Activated T-cell treated with anti-CD3 and anti-CD28 coated beads, Interleukin-2, amount 50 U/mL, for 4 hours (primary cell): ENCODE measurements around the gene WDFY3. TPM values are rescaled to one million over a fixed set of nuclear protein-coding genes. Genes with fewer than 3 reads are reported as not detected.

Experiments
- ATAC-seq, 2 donors: fragments of 200-7000 bp; cut with Tn5 transposase; one replicate each; pipeline ENCODE4 v1.10.0; 2021
- DNase-seq: peaks from one replicate; pipeline ENCODE4 v3.0.0-alpha.2; 2020
- H3K27me3 Mint-ChIP-seq: one replicate; pipeline ENCODE4 v1.8.0; 2021; ENCODE audit warnings: low read depth, mixed read lengths
- H3K36me3 Mint-ChIP-seq: one replicate; pipeline ENCODE4 v1.8.0; 2022; ENCODE audit warnings: mixed read lengths; ENCODE audit not compliant: insufficient read depth
- H3K4me1 Mint-ChIP-seq: one replicate; pipeline ENCODE4 v1.8.0; 2021; ENCODE audit warnings: low read depth, mixed read lengths
- H3K4me3 Mint-ChIP-seq: one replicate; pipeline ENCODE4 v1.8.0; 2021; ENCODE audit warnings: mild to moderate bottlenecking, moderate library complexity, mixed read lengths
- H3K9me3 Mint-ChIP-seq: one replicate; pipeline ENCODE4 v1.8.0; 2021; ENCODE audit warnings: mixed read lengths
- total RNA-seq, 3 donors: library from RNA; stranded (reverse); gene quantifications; one replicate each; pipeline ENCODE4 v1.2.1, GENCODE V29; 2021

Gene WDFY3, protein sequence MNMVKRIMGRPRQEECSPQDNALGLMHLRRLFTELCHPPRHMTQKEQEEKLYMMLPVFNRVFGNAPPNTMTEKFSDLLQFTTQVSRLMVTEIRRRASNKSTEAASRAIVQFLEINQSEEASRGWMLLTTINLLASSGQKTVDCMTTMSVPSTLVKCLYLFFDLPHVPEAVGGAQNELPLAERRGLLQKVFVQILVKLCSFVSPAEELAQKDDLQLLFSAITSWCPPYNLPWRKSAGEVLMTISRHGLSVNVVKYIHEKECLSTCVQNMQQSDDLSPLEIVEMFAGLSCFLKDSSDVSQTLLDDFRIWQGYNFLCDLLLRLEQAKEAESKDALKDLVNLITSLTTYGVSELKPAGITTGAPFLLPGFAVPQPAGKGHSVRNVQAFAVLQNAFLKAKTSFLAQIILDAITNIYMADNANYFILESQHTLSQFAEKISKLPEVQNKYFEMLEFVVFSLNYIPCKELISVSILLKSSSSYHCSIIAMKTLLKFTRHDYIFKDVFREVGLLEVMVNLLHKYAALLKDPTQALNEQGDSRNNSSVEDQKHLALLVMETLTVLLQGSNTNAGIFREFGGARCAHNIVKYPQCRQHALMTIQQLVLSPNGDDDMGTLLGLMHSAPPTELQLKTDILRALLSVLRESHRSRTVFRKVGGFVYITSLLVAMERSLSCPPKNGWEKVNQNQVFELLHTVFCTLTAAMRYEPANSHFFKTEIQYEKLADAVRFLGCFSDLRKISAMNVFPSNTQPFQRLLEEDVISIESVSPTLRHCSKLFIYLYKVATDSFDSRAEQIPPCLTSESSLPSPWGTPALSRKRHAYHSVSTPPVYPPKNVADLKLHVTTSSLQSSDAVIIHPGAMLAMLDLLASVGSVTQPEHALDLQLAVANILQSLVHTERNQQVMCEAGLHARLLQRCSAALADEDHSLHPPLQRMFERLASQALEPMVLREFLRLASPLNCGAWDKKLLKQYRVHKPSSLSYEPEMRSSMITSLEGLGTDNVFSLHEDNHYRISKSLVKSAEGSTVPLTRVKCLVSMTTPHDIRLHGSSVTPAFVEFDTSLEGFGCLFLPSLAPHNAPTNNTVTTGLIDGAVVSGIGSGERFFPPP (N-terminal part only)
- total RNA-seq, result under 1 TPM; 0.30 to 0.74 (median 0.30) TPM

DNA sequence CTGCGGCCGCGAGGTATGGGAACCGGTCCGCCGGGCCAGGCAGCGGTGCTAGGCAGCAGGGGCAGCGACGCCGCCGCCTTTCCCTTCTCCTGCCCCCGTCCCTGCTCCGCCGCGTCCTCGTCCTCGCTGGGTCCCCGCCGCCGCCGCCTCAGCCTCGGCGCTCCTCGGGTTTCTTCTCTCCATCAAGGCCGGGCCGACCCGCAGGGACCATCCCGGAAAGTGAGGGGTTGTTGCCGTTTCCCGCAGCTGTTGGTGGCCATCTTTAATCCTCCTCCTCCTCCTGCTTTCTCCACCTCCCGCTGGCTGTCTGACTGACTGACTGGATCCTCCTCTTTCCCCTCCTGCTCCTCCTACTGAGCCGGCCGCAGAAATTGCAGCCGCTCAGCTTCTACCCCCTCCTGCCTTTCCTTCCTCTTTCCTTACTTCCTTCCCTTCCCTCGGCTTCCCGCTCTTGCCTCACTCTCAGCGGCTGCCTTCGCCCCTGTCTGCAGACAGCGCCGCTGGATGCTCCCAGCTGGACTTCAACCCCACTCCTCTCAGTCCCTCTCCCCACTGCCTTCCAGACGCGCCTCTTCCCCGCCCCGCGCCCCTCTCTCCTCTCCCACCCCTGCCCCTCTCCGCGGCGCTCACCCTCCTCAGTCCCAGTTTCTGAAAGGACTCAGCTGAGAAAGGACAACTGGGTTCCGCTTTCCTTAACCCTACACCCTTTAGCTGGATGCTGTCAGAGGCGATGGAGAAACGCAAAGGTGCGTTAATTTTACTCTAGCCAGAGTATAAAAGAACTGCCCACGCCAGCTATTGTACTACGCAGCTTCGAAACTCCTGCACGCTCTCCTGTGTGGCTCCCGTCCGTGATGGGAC is at the start of gene WDFY3:
Gene WDFY3, minus strand, starts transcription at position 309 of the 861 bp plus-strand sequence. CDS start 106,099 bp downstream, outside the sequence.
- Mint-ChIP-seq H3K27me3 (peaks cover 38% of the 10 kb centered on the region), H3K36me3 (peaks cover 1% of the 10 kb centered on the region), H3K4me1 (peaks cover 10% of the 10 kb centered on the region), H3K4me3 (peak within 1 kb of the TSS; percentile 75), H3K9me3 (no peaks in the 10 kb centered on the region)
- DNase-seq, result no peak
- peak; percentile 35 to 64 for ATAC-seq

DNA sequence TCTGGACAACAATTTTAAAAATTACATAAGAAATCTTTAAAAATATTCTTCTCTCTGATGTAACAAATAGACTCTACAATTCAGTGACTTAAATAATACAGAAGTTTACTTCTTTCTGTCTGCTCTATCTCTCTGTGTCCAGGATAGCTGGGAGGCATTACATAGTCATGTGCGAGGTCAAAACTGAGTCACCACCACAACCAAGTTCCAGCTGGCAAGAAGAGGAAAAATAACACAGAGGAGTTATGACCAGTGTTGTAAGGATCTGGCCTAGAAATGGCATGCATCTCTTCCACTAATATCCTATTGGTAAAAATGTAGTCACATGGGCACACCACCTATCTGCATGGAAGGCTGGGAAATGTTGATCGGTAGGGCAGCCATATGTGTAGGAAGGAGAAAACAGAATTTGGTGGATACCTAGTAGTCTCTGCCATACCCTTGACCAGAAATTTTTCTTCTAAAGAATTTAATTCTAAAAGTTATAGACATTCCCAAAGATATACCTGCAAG is 39.4 kb upstream of the WDFY3 start:
- no peak overlapping the region for H3K4me3 Mint-ChIP-seq
- no peaks in the 10 kb centered on the region for H3K27me3 Mint-ChIP-seq
- H3K36me3 Mint-ChIP-seq, result no peaks in the 10 kb centered on the region
- no peaks in the 10 kb centered on the region for H3K9me3 Mint-ChIP-seq
- ATAC-seq (no peak), DNase-seq (no peak)
- no peaks in the 10 kb centered on the region for H3K4me1 Mint-ChIP-seq

DNA sequence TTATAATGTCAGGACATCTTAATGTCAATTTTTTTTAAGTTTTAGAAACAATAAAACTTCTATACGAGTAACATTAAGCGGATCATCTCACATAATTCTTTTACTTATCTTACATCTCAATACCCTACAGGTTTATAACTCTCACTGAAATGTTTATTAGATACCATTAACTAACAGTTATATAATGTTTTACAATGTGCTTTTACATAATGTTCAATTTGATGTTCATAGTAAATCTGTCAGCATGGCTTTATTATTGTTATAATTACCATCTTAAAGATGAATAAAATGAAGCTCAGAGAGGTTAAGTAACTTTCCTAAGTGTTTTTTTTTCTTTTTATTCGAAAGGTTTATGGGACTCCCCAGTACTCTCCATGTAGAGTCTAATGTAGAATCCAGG is 33.9 kb upstream of the WDFY3 start:
- no peaks in the 10 kb centered on the region for H3K36me3 Mint-ChIP-seq
- peaks cover 2% of the 10 kb centered on the region for H3K9me3 Mint-ChIP-seq
- no peaks in the 10 kb centered on the region for H3K4me1 Mint-ChIP-seq
- ATAC-seq (no peak), DNase-seq (no peak)
- no peak overlapping the region for H3K4me3 Mint-ChIP-seq
- H3K27me3 Mint-ChIP-seq, result no peaks in the 10 kb centered on the region

DNA sequence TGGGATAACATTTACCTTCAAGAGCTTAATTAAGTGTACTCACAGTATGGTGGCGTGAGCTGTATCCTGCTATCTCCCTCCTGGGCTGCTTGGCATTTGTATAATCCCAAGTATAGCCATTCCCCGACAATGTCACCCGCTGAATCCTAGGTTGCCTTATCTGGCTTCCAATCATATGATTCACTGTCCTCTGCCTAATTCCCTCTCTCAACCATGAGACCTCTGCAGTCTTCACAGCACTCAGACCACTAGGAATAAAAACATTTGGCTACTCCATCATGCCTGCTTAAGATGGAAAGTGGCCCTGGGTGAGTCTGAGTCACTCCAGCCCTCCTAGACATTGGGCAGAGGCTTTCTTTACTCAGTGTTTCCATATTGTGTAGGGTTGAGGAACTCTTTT is 28.9 kb upstream of the WDFY3 start:
- Mint-ChIP-seq H3K9me3 (peaks cover 3% of the 10 kb centered on the region), H3K27me3 (no peaks in the 10 kb centered on the region), H3K4me3 (no peak overlapping the region), H3K4me1 (no peaks in the 10 kb centered on the region), H3K36me3 (no peaks in the 10 kb centered on the region)
- ATAC-seq (no peak), DNase-seq (no peak)

DNA sequence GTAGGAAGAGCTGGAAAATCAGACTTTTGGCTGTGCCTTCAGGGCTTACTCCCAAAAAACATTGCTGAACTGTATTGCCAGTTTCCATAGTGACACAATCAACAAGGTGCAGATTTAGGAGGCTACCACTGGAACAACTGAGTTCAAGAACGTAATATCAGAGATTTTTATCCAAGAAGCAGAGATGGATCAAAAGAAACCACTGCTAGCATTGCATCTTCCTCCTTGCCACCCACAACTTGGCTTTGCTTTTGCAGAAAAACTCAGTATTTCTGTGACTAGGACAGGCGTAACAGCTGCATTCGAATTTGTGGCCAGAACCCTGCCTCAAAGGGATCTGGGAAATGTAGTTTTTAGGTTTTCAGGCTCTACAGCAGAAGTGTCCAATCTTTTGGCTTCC is 27.8 kb upstream of the WDFY3 start:
- no peak overlapping the region for H3K4me3 Mint-ChIP-seq

DNA sequence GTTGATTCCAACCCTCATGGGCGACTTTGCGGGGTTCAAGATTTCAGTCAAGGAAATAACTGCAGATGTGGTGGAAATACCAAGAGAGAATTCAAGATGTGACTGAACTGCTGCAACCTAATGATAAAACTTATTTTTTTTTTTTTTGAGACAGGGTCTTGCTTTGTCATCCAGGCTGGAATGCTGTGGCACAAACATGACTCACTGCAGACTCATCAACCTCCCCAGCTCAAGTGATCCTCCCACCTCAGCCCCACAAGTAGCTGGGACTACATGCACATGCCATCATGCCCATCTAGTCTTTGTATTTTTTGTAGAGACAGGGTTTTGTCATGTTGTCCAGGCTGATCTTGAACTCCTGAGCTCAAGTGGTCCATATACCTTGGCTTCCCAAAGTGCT is 19.5 kb upstream of the WDFY3 start:
- H3K36me3 Mint-ChIP-seq, result no peaks in the 10 kb centered on the region
- no peak for ATAC-seq
- no peaks in the 10 kb centered on the region for H3K4me1 Mint-ChIP-seq
- H3K9me3 Mint-ChIP-seq, result peaks cover 3% of the 10 kb centered on the region
- no peaks in the 10 kb centered on the region for H3K27me3 Mint-ChIP-seq
- DNase-seq, result no peak
- no peak overlapping the region for H3K4me3 Mint-ChIP-seq

More for the DNA sequence above, 27.8 kb upstream of the WDFY3 start:
- DNase-seq (no peak), ATAC-seq (no peak)
- Mint-ChIP-seq H3K27me3 (no peaks in the 10 kb centered on the region), H3K9me3 (peaks cover 3% of the 10 kb centered on the region), H3K36me3 (no peaks in the 10 kb centered on the region), H3K4me1 (no peaks in the 10 kb centered on the region)

DNA sequence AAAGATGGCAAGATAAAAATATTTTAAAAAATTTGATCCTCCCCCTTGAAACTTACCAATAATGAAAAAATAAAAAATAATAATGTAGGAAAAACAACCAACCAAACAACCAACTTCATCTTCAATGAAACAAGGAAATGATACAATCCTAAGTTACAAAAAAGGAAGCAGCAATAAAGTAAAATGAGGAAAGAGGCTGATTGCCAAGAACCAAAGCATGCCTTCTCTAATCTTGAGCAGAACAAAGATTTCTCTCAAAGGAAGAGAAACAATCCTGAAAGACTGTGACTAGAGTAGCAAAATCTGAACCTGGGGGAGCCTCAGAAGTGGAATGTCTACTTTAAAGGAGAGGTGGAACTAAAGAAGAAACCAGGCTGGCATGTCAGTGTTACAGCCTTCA is 10.9 kb upstream of the WDFY3 start:
- Mint-ChIP-seq H3K4me3 (no peak overlapping the region), H3K4me1 (no peaks in the 10 kb centered on the region), H3K27me3 (peaks cover 3% of the 10 kb centered on the region), H3K36me3 (no peaks in the 10 kb centered on the region), H3K9me3 (no peaks in the 10 kb centered on the region)
- no peak for DNase-seq
- ATAC-seq, result no peak

DNA sequence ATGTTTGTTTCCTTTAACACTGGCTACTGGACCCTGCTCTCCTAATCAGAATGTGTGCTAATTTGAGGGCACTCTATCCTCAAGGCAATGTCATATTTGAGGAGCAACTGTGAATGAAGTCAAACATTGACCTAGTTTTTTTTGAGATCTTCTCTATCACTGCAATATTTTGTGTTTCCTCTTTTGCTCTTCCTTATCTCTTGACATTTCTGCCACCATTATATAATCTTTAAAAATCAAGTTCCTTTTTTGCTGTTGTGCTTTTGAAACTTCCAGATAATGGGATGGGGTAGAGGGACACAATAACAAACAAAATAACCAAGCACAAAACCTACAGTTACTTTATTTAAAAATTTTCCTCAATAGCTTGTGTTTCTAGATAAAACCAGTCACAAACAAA is 7.4 kb upstream of the WDFY3 start:
- DNase-seq (no peak), ATAC-seq (no peak)
- no peaks in the 10 kb centered on the region for H3K9me3 Mint-ChIP-seq
- H3K27me3 Mint-ChIP-seq, result peaks cover 6% of the 10 kb centered on the region
- no peak overlapping the region for H3K4me3 Mint-ChIP-seq
- no peaks in the 10 kb centered on the region for H3K4me1 Mint-ChIP-seq
- no peaks in the 10 kb centered on the region for H3K36me3 Mint-ChIP-seq

DNA sequence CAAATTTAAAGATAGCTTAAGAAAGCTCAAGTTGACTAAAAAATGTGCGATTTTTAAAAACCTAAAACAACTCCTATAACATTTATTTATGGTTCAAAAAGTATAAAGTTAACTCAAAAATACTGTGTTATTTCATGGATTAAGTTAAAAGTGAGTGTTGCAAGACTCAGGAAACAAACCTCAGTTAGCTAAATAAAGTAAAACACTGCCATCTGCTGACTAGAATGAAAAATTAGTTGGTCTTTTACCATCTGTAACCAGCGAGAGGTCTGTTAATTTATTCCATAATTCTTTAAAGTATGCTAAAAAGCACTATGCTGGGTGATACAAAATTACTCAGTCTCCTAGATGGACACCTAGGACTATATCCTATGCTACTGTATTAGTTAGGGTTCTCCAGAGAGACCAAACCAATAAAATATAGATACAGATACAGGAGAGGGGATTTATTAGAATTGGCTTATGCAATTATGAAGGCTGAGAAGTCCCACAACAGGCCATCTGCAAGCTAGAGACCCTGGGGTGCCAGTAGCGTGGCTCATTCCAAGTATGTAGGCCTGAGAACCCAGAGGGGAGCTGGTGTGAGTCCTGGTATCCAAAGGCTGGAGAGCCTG is 4.9 kb upstream of the WDFY3 start:
- H3K4me3 Mint-ChIP-seq, result no peak overlapping the region
- peaks cover 20% of the 10 kb centered on the region for H3K27me3 Mint-ChIP-seq
- no peak for ATAC-seq
- H3K36me3 Mint-ChIP-seq, result no peaks in the 10 kb centered on the region
- H3K9me3 Mint-ChIP-seq, result no peaks in the 10 kb centered on the region
- H3K4me1 Mint-ChIP-seq, result peaks cover 10% of the 10 kb centered on the region
- no peak for DNase-seq

DNA sequence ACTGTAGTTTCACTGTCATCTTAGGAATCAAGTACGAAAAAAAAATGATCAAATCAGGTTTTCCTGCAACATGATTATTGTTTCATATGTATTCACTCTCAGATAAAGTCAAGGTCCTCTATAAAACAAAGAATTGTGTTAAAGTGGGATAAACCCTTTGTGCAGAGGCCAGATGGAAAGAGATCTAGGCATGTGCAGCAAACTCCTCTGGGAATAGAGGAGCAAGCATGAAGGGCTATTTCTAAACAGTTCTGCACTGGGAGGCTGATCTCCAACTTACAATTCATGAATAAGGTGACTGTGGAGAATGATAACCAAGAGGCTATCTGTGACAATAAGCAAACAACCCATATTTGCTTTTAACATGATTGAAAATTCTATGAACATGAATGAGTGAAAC is 2.4 kb upstream of the WDFY3 start:
- Mint-ChIP-seq H3K4me3 (no peak overlapping the region), H3K36me3 (no peaks in the 10 kb centered on the region), H3K9me3 (no peaks in the 10 kb centered on the region), H3K4me1 (peaks cover 10% of the 10 kb centered on the region), H3K27me3 (peaks cover 30% of the 10 kb centered on the region)
- DNase-seq, result no peak
- ATAC-seq, result no peak

DNA sequence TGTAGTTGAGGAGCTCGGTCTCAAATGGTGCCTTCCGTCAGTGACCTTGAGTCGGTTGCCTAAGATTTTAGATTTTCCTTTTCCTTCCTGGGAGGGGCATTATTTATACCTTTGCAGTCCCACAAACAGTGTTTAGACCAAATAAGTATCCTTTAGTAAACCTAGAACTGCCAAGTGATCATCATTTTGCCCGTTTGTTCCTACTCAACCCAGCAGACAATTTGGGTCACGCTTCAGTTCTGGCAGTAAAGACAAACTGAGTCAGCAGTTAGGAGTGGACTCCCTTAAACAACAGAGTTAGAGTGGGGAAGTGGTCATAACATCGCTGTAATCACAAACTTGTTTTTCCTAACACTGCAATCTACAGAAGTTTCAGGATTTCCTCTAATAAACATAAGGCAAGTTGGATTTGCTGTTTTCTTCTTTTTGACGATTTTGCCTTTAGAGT is 777 bp upstream of the WDFY3 start:
- no peaks in the 10 kb centered on the region for H3K36me3 Mint-ChIP-seq
- no peak for DNase-seq
- H3K9me3 Mint-ChIP-seq, result no peaks in the 10 kb centered on the region
- ATAC-seq, result no peak
- peaks cover 10% of the 10 kb centered on the region for H3K4me1 Mint-ChIP-seq
- peaks cover 36% of the 10 kb centered on the region for H3K27me3 Mint-ChIP-seq
- peak overlapping the region; percentile 35 for H3K4me3 Mint-ChIP-seq

DNA sequence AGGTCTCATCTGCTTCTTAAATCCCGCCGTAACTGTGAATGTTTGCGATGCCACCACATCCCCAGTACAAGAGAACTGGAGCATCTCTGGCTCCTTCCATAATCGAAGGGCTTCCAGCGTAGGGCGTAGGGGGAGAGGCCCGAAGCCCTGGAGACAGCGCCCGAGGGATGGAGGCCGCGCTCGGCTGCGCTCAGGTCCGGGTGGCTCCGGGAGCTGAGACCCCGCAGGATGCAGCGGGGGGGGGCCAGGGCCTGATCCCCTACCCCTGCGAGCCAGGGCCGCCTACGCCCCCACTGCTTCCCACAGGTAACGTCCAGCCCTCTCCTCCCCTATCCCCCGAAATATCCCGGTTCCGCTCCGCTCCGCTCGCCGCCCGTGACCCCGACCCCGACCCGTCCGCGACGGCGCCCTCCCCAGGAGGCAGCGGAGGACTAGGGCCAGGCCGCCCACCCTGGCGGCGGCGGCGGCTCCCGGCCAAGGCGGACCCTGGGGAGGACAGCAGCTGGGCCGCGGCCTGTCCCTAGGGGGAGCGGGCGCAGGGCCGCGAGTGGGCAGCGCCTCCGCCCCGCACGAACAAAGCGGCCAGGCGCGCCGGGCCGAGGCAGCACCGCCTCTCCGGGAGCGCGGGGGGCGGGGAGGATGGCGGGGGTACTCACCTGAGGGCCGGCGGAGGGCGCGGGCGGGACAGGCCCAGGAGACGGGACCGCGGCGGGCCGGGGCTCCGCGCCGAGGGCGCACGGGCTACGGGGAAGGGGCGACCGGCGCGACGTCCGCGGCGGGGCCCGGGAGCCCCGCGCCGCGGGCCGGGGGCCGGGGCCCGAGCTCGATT is 723 bp downstream of the WDFY3 start:
- peaks cover 10% of the 10 kb centered on the region for H3K4me1 Mint-ChIP-seq

More for the DNA sequence above, 723 bp downstream of the WDFY3 start:
- Mint-ChIP-seq H3K4me3 (peak overlapping the region; percentile 42), H3K36me3 (peaks cover 1% of the 10 kb centered on the region), H3K9me3 (no peaks in the 10 kb centered on the region), H3K27me3 (peaks cover 38% of the 10 kb centered on the region)
- ATAC-seq (peak; percentile 28 to 46), DNase-seq (no peak)
